Liver (tissue), 3 donors: ENCODE results near the gene STIM1.

Source experiments
- EGR1 ChIP-seq, 2 donors: IDR thresholded peaks; 2 replicates each; pipeline ENCODE4 v1.6.1; 2016 to 2018; ENCODE audit warnings: antibody characterized with exemption in 2 of 2, low read depth in 2 of 2
- FOXA1 ChIP-seq: IDR thresholded peaks from 2 replicates; pipeline ENCODE4 v1.6.1; 2016; ENCODE audit warnings: antibody characterized with exemption
- JUND ChIP-seq, 2 donors: IDR thresholded peaks; 2 replicates each; pipeline ENCODE4 v1.6.1; 2016; ENCODE audit warnings: antibody characterized with exemption in 2 of 2
- NR2F2 ChIP-seq: IDR thresholded peaks from 2 replicates; pipeline ENCODE4 v1.6.1; 2016; ENCODE audit warnings: antibody characterized with exemption
- RAD21 ChIP-seq, 2 donors: IDR thresholded peaks; 2 replicates each; pipeline ENCODE4 v1.6.1; 2016; ENCODE audit warnings: antibody characterized with exemption in 2 of 2, mild to moderate bottlenecking in 2 of 2
- SP1 ChIP-seq: IDR thresholded peaks from 2 replicates; pipeline ENCODE4 v1.6.1; 2018; ENCODE audit warnings: antibody characterized with exemption, mild to moderate bottlenecking
- YY1 ChIP-seq: IDR thresholded peaks from 2 replicates; pipeline ENCODE4 v1.6.1; 2016; ENCODE audit warnings: antibody characterized with exemption, mild to moderate bottlenecking
- ZBTB33 ChIP-seq: IDR thresholded peaks from 2 replicates; pipeline ENCODE4 v1.6.1; 2016; ENCODE audit warnings: antibody characterized with exemption
- TF ChIP-seq, protein P1 (sequence below): fragments of 150-350 bp; IDR thresholded peaks from 2 replicates; pipeline ENCODE4 v1.5.1; 2017; ENCODE audit warnings: improper control_type of control experiment, low read depth, low read length; ENCODE audit not compliant: missing input control
- TF ChIP-seq, protein P2 (sequence below): IDR thresholded peaks from 2 replicates; pipeline ENCODE4 v1.6.1; 2016; ENCODE audit warnings: antibody characterized with exemption, mild to moderate bottlenecking
- TF ChIP-seq, protein P3 (sequence below): IDR thresholded peaks from 2 replicates; pipeline ENCODE4 v1.6.1; 2016; ENCODE audit warnings: antibody characterized with exemption
- TF ChIP-seq, protein P4 (sequence below): IDR thresholded peaks from 2 replicates; pipeline ENCODE4 v1.6.1; 2016; ENCODE audit warnings: antibody characterized with exemption
- donor health status: healthy.
- donor health status: healthy.

DNA sequence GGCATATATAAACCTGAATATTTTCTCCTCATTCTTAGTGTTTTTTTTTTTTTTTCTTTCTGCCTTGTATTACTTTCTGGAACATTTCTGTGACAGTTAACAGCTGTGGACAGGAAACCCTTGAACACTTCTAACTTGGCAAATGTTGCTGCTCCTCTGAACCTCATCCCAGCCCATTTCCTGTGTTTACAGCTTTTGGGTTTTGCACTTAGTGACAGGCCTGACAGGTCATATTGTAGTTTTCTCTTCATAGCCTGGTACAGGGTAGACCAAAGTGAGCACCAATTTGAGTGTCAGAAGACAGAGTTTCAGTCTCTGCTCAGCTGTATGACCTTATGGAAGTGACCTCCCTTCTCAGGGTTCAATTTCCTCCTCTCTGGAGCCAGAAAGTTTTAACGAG lies 91.6 kb downstream of the STIM1 start:
- TF ChIP-seq, protein P1, sequence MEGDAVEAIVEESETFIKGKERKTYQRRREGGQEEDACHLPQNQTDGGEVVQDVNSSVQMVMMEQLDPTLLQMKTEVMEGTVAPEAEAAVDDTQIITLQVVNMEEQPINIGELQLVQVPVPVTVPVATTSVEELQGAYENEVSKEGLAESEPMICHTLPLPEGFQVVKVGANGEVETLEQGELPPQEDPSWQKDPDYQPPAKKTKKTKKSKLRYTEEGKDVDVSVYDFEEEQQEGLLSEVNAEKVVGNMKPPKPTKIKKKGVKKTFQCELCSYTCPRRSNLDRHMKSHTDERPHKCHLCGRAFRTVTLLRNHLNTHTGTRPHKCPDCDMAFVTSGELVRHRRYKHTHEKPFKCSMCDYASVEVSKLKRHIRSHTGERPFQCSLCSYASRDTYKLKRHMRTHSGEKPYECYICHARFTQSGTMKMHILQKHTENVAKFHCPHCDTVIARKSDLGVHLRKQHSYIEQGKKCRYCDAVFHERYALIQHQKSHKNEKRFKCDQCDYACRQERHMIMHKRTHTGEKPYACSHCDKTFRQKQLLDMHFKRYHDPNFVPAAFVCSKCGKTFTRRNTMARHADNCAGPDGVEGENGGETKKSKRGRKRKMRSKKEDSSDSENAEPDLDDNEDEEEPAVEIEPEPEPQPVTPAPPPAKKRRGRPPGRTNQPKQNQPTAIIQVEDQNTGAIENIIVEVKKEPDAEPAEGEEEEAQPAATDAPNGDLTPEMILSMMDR, result no peak
- TF ChIP-seq, protein P2, sequence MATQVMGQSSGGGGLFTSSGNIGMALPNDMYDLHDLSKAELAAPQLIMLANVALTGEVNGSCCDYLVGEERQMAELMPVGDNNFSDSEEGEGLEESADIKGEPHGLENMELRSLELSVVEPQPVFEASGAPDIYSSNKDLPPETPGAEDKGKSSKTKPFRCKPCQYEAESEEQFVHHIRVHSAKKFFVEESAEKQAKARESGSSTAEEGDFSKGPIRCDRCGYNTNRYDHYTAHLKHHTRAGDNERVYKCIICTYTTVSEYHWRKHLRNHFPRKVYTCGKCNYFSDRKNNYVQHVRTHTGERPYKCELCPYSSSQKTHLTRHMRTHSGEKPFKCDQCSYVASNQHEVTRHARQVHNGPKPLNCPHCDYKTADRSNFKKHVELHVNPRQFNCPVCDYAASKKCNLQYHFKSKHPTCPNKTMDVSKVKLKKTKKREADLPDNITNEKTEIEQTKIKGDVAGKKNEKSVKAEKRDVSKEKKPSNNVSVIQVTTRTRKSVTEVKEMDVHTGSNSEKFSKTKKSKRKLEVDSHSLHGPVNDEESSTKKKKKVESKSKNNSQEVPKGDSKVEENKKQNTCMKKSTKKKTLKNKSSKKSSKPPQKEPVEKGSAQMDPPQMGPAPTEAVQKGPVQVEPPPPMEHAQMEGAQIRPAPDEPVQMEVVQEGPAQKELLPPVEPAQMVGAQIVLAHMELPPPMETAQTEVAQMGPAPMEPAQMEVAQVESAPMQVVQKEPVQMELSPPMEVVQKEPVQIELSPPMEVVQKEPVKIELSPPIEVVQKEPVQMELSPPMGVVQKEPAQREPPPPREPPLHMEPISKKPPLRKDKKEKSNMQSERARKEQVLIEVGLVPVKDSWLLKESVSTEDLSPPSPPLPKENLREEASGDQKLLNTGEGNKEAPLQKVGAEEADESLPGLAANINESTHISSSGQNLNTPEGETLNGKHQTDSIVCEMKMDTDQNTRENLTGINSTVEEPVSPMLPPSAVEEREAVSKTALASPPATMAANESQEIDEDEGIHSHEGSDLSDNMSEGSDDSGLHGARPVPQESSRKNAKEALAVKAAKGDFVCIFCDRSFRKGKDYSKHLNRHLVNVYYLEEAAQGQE, result no peak
- TF ChIP-seq SP1, result peak; percentile 49
- no peak for TF ChIP-seq FOXA1
- TF ChIP-seq RAD21 (IDR thresholded peaks at IDR 0.05), result peak in 1 of 2 donors; percentile 55
- no peak for TF ChIP-seq YY1
- no peak for TF ChIP-seq EGR1 (IDR thresholded peaks at IDR 0.05; ENCODE audit: low read depth in 2 of 2)
- peak; percentile 91 for TF ChIP-seq NR2F2
- no peak for TF ChIP-seq ZBTB33
- TF ChIP-seq JUND (IDR thresholded peaks at IDR 0.05), result no peak
- TF ChIP-seq, protein P3, sequence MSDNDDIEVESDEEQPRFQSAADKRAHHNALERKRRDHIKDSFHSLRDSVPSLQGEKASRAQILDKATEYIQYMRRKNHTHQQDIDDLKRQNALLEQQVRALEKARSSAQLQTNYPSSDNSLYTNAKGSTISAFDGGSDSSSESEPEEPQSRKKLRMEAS, result no peak
- TF ChIP-seq, protein P4, sequence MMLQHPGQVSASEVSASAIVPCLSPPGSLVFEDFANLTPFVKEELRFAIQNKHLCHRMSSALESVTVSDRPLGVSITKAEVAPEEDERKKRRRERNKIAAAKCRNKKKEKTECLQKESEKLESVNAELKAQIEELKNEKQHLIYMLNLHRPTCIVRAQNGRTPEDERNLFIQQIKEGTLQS, result no peak
